ENCODE measurements around the gene EXT2. TPM values are rescaled to one million over a fixed set of nuclear protein-coding genes. Genes with fewer than 3 reads are reported as not detected.

The EXT2 gene
- total RNA-seq, 1 experiment from 2014 or later: 67.3 TPM

GRCh38 chr11:44193856-44194255, 98.4 kb downstream of the EXT2 start:
- no peak for DNase-seq
- no peaks in the 10 kb centered on the region for H3K27me3 Mint-ChIP-seq (ENCODE audit: unreplicated experiment)
- intact Hi-C loops (cut with micrococcal nuclease; ENCODE audit: unreplicated experiment): no loop called here
- peaks cover 25% of the 10 kb centered on the region for H3K4me1 Mint-ChIP-seq (ENCODE audit: low read depth, unreplicated experiment)
- TF ChIP-seq CTCF (IDR thresholded peaks at IDR 0.05; ENCODE audit: unreplicated experiment): no peak
- CTCF ChIA-PET: no interaction called here
- H3K4me3 Mint-ChIP-seq (ENCODE audit: low read depth, unreplicated experiment): no peak overlapping the region
- BruUV-seq (replicated peaks): no TSS peak
- no peaks in the 10 kb centered on the region for H3K9me3 Mint-ChIP-seq (ENCODE audit: low read depth, unreplicated experiment)
- H3K27ac Mint-ChIP-seq (ENCODE audit: unreplicated experiment): no peak overlapping the region
- H3K36me3 Mint-ChIP-seq (ENCODE audit: insufficient read depth, unreplicated experiment): peaks cover 4% of the 10 kb centered on the region

- no peak for DNase-seq
- Mint-ChIP-seq H3K27ac (ENCODE audit: unreplicated experiment) (no peak overlapping the region), H3K9me3 (ENCODE audit: low read depth, unreplicated experiment) (no peaks in the 10 kb centered on the region), H3K27me3 (ENCODE audit: unreplicated experiment) (no peaks in the 10 kb centered on the region), H3K4me1 (ENCODE audit: low read depth, unreplicated experiment) (peaks cover 9% of the 10 kb centered on the region), H3K36me3 (ENCODE audit: insufficient read depth, unreplicated experiment) (peaks cover 4% of the 10 kb centered on the region), H3K4me3 (ENCODE audit: low read depth, unreplicated experiment) (no peak overlapping the region)
- CTCF ChIA-PET: interaction anchor here (1.1 kb wide), 1 partner anchor 20 kb away, joined by 5 read pairs; no protein-coding TSS in a partner anchor
- no peak for TF ChIP-seq CTCF (IDR thresholded peaks at IDR 0.05; ENCODE audit: unreplicated experiment)
- intact Hi-C loops (cut with micrococcal nuclease; ENCODE audit: unreplicated experiment): no loop called here
- no TSS peak for BruUV-seq (replicated peaks)
Observed at GRCh38 chr11:44198146-44198724, 102.8 kb downstream of the EXT2 start.

GRCh38 chr11:44199298-44199697, 103.8 kb downstream of the EXT2 start:
- no peak overlapping the region for H3K27ac Mint-ChIP-seq (ENCODE audit: unreplicated experiment)
- no peaks in the 10 kb centered on the region for H3K27me3 Mint-ChIP-seq (ENCODE audit: unreplicated experiment)
- no peaks in the 10 kb centered on the region for H3K36me3 Mint-ChIP-seq (ENCODE audit: insufficient read depth, unreplicated experiment)
- H3K9me3 Mint-ChIP-seq (ENCODE audit: low read depth, unreplicated experiment): no peaks in the 10 kb centered on the region
- no peak for TF ChIP-seq CTCF (IDR thresholded peaks at IDR 0.05; ENCODE audit: unreplicated experiment)
- BruUV-seq (replicated peaks): no TSS peak
- peaks cover 19% of the 10 kb centered on the region for H3K4me1 Mint-ChIP-seq (ENCODE audit: low read depth, unreplicated experiment)
- CTCF ChIA-PET: no interaction called here
- H3K4me3 Mint-ChIP-seq (ENCODE audit: low read depth, unreplicated experiment): no peak overlapping the region
- intact Hi-C loops (cut with micrococcal nuclease; ENCODE audit: unreplicated experiment): no loop called here
- no peak for DNase-seq

- Mint-ChIP-seq H3K9me3 (ENCODE audit: low read depth, unreplicated experiment) (no peaks in the 10 kb centered on the region), H3K27me3 (ENCODE audit: unreplicated experiment) (no peaks in the 10 kb centered on the region), H3K36me3 (ENCODE audit: insufficient read depth, unreplicated experiment) (no peaks in the 10 kb centered on the region), H3K4me3 (ENCODE audit: low read depth, unreplicated experiment) (no peak overlapping the region), H3K4me1 (ENCODE audit: low read depth, unreplicated experiment) (peaks cover 20% of the 10 kb centered on the region), H3K27ac (ENCODE audit: unreplicated experiment) (no peak overlapping the region)
- no TSS peak for BruUV-seq (replicated peaks)
- CTCF ChIA-PET: no interaction called here
- intact Hi-C loops (cut with micrococcal nuclease; ENCODE audit: unreplicated experiment): loop anchor here (5.0 kb wide), 1 partner anchor 68 kb away; no protein-coding TSS in a partner anchor
- no peak for DNase-seq
- no peak for TF ChIP-seq CTCF (IDR thresholded peaks at IDR 0.05; ENCODE audit: unreplicated experiment)
Observed at GRCh38 chr11:44199816-44200215, 104.3 kb downstream of the EXT2 start.
